Activated effector memory CD4-positive, alpha-beta T cell treated with Interleukin-2 at 50 U/mL for 16 hours (primary cell): ENCODE data around the gene RAD51D.
"Not testable (repeated sequence)": the region's sequence is repeated elsewhere in the genome, so short reads cannot be mapped to it uniquely, and the experiment has no call there.

ENCODE experiments used
- DNase-seq: peaks from one replicate; pipeline ENCODE4 v3.0.0-alpha.2; 2020

Gene RAD51D

GRCh38 chr17:35063514-35064223 is 56.0 kb downstream of the RAD51D start, which contains the start of gene RFFL:
TSS of gene RFFL (minus strand) at chr17:35063707. CDS start at chr17:35026553, 37,154 bp downstream.
- DNase-seq: peak; percentile 77

- DNase-seq: no peak
Observed at GRCh38 chr17:35062308-35062707, 57.4 kb downstream of the RAD51D start.

GRCh38 chr17:35057332-35057915 is 62.2 kb downstream of the RAD51D start:
- DNase-seq: no peak

GRCh38 chr17:35056013-35056412 is 63.6 kb downstream of the RAD51D start:
- no peak for DNase-seq

- DNase-seq: no peak
Observed at GRCh38 chr17:35053204-35053603, 66.5 kb downstream of the RAD51D start.

GRCh38 chr17:35052780-35053179 is 66.9 kb downstream of the RAD51D start:
- DNase-seq: no peak

- DNase-seq: no peak
Observed at GRCh38 chr17:35052241-35052610, 67.4 kb downstream of the RAD51D start.

- no peak for DNase-seq
Observed at GRCh38 chr17:35051579-35052240, 68.0 kb downstream of the RAD51D start.

GRCh38 chr17:35051183-35051578 is 68.5 kb downstream of the RAD51D start:
- peak; percentile 19 for DNase-seq

GRCh38 chr17:35050170-35050569 is 69.5 kb downstream of the RAD51D start:
- DNase-seq: no peak

- no peak for DNase-seq
Observed at GRCh38 chr17:35048685-35049379, 70.8 kb downstream of the RAD51D start.

- peak; percentile 42 for DNase-seq
Observed at GRCh38 chr17:35046740-35047283, 72.8 kb downstream of the RAD51D start.

- DNase-seq: no peak
Observed at GRCh38 chr17:35046245-35046644, 73.4 kb downstream of the RAD51D start.

- DNase-seq: not testable (repeated sequence)
Observed at GRCh38 chr17:35045458-35045979, 74.1 kb downstream of the RAD51D start.

GRCh38 chr17:35044181-35044580 is 75.5 kb downstream of the RAD51D start:
- DNase-seq: no peak
